ENCODE data around the gene OR4D9. TPM values are rescaled to one million over a fixed set of nuclear protein-coding genes. Genes with fewer than 3 reads are reported as not detected.
A peak's percentile ranks its signal among the peaks of the same experiment; 100 is the strongest.

OR4D9 gene
- total RNA-seq, 1 donor from 2014 or later = not detected

DNA sequence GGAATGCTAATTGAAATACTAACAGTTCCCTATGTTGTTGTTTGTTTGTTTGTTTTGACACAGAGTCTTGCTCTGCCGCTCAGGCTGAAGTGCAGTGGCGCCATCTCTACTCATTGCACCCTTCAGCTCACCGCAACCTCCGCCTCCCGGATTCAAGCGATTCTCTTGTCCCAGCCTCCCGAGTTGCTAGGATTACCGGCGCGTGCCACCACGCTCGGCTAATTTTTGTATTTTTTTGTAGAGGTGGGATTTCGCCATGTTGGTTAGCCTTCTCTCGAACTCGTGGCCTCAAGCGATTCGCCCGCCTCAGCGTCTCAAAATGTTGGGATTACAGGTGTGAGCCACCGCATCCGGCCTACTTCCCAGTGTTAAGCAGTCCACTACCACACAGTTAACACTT is 42.0 kb downstream of the OR4D9 start:
- intact Hi-C loops (cut with micrococcal nuclease) = loop anchor here (5.0 to 10.0 kb wide), 3 partner anchors 449 to 1911 kb away; partner anchors contain the start of genes FAM111B, MED19 and TMX2
- Mint-ChIP-seq H3K4me3 (no peak overlapping the region), H3K36me3 (ENCODE audit: low read depth) (no peaks in the 10 kb centered on the region), H3K27me3 (ENCODE audit: insufficient read depth) (peaks cover 21% of the 10 kb centered on the region), H3K9me3 (no peaks in the 10 kb centered on the region), H3K4me1 (ENCODE audit: low read depth) (peaks cover 58% of the 10 kb centered on the region), H3K27ac (no peak overlapping the region)
- DNase-seq (ENCODE audit: low spot score) = no peak

GRCh38 chr11:59555601-59556114 is 44.3 kb downstream of the OR4D9 start:
- Mint-ChIP-seq H3K27ac (peak overlapping the region; percentile 84), H3K9me3 (no peaks in the 10 kb centered on the region), H3K36me3 (ENCODE audit: low read depth) (no peaks in the 10 kb centered on the region), H3K4me3 (peak overlapping the region; percentile 83), H3K4me1 (ENCODE audit: low read depth) (peaks cover 54% of the 10 kb centered on the region), H3K27me3 (ENCODE audit: insufficient read depth) (peaks cover 25% of the 10 kb centered on the region)
- no peak for DNase-seq (ENCODE audit: low spot score)
- intact Hi-C loops (cut with micrococcal nuclease) = loop anchor here (2.0 to 10.0 kb wide), 3 partner anchors 199 to 1841 kb away; partner anchors contain the start of genes FAM111B, MED19, STX3 and TMX2

DNA sequence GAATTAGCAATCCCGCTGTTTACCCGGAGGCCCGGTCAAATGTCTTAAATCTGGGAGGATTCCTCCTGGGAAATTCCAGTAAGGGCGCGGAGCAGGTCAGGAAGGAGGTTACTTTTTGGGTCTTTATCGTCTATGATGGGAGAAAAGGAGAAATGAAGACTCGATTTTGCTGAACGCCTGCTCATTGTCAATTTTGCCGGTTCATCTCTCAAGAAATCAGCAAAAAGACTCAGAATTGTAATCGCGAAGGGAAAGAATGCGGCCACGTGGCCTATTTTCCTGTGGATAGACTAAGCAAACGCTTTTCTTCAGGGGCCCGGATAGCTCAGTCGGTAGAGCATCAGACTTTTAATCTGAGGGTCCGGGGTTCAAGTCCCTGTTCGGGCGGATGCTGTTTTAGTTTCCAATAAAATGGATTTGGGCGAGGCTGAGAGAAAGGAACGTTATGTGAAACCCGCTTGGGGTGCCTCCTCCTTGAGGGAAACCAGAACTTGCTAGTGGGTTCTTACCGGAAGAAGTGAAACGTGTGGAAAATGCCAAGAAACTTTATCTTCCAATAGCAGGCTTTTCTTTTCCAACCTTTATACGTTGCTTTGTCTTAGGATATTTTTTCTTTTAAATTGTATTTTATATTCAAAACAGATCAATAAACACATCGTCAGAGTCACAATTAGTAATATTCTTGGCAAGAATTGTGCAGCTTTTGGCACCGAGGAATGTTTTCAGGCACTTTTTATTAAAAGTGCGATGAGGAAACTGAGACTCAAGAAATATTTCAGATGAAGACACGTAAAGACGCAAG is 45.0 kb downstream of the OR4D9 start:
- Mint-ChIP-seq H3K4me1 (ENCODE audit: low read depth) (peaks cover 54% of the 10 kb centered on the region), H3K27me3 (ENCODE audit: insufficient read depth) (peaks cover 20% of the 10 kb centered on the region), H3K4me3 (peak overlapping the region; percentile 83), H3K36me3 (ENCODE audit: low read depth) (peaks cover 2% of the 10 kb centered on the region), H3K27ac (peak overlapping the region; percentile 84), H3K9me3 (no peaks in the 10 kb centered on the region)
- DNase-seq (ENCODE audit: low spot score) = peak; percentile 42
- intact Hi-C loops (cut with micrococcal nuclease) = loop anchor here (2.0 to 10.0 kb wide), 3 partner anchors 198 to 1842 kb away; partner anchors contain the start of genes FAM111B, MED19, STX3 and TMX2

DNA sequence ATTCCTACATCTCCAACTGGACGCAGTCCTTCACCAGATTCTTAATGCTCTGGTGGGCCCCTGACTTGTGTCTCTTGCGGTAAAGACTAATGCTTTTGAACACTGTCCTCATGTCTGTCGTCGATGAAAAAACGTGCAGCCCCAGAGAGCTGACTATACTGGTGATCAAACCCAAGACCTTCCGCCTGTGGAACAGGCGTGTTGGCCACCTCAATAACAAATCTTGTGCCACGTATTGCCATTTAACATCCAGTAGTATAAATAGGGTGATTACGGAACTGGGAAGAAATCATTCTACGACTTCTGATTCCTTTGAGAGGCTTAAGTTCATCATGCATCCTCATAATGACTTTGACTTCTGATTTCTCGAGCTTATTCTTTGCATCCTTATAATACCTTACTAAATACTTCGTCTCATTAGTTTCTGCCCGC is 45.6 kb downstream of the OR4D9 start:
- Mint-ChIP-seq H3K27me3 (ENCODE audit: insufficient read depth) (peaks cover 16% of the 10 kb centered on the region), H3K9me3 (no peaks in the 10 kb centered on the region), H3K36me3 (ENCODE audit: low read depth) (peaks cover 2% of the 10 kb centered on the region), H3K27ac (peak overlapping the region; percentile 49), H3K4me3 (peak overlapping the region; percentile 56), H3K4me1 (ENCODE audit: low read depth) (peaks cover 54% of the 10 kb centered on the region)
- intact Hi-C loops (cut with micrococcal nuclease) = loop anchor here (1.0 to 10.0 kb wide), 4 partner anchors 9 to 1842 kb away; partner anchors contain the start of genes FAM111B, MED19, STX3 and TMX2
- DNase-seq (ENCODE audit: low spot score) = no peak

DNA sequence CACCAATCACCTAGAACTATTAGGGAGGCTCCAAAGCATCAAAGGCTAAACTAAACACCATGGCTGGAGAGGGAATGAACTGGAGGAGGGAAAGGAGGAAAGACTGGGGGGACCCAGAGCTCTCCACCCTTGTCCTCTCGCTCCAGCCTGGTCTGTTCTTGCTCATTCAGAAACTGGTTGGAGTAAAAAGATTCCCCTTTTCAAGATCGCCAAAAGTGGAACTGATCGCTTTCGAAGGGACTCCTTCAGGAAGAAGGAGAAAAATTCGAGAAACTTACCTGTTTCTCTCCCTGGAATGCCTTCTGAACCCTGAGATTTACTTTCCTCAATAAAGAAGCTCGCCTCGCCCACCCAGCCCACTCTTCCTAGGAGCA is 46.9 kb downstream of the OR4D9 start:
- no peak overlapping the region for H3K27ac Mint-ChIP-seq
- peaks cover 54% of the 10 kb centered on the region for H3K4me1 Mint-ChIP-seq (ENCODE audit: low read depth)
- peak overlapping the region; percentile 56 for H3K4me3 Mint-ChIP-seq
- H3K27me3 Mint-ChIP-seq (ENCODE audit: insufficient read depth) = peaks cover 12% of the 10 kb centered on the region
- DNase-seq (ENCODE audit: low spot score) = no peak
- no peaks in the 10 kb centered on the region for H3K9me3 Mint-ChIP-seq
- peaks cover 2% of the 10 kb centered on the region for H3K36me3 Mint-ChIP-seq (ENCODE audit: low read depth)
- intact Hi-C loops (cut with micrococcal nuclease) = loop anchor here (10.0 kb wide), 2 partner anchors 453 to 1843 kb away; partner anchors contain the start of genes FAM111B, MED19 and TMX2

GRCh38 chr11:59559886-59560285 is 48.5 kb downstream of the OR4D9 start:
- DNase-seq (ENCODE audit: low spot score) = no peak
- H3K36me3 Mint-ChIP-seq (ENCODE audit: low read depth) = peaks cover 2% of the 10 kb centered on the region
- H3K4me1 Mint-ChIP-seq (ENCODE audit: low read depth) = peaks cover 54% of the 10 kb centered on the region
- intact Hi-C loops (cut with micrococcal nuclease) = loop anchor here (1.0 to 10.0 kb wide), 6 partner anchors 9 to 1845 kb away; partner anchors contain the start of genes FAM111B, MED19, PATL1 and TMX2
- peaks cover 10% of the 10 kb centered on the region for H3K27me3 Mint-ChIP-seq (ENCODE audit: insufficient read depth)
- no peaks in the 10 kb centered on the region for H3K9me3 Mint-ChIP-seq
- H3K27ac Mint-ChIP-seq = peak overlapping the region; percentile 98
- peak overlapping the region; percentile 92 for H3K4me3 Mint-ChIP-seq

DNA sequence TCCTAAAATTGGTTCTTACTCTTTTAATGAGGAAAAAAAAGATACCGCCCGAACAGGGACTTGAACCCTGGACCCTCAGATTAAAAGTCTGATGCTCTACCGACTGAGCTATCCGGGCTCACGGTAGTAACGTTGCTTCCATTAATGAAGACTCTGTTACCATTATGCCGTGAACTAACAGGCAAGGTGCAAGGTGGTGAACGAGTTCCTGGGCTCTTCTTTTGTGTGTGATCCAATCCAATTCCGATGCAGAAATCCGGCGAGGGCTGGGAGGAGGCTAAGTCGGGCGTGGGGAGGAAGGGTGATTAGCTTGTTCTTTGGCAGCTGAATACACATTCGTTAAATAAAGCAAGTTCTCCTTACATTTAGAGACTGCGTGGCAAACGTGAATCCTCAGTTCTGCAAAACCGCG is 49.0 kb downstream of the OR4D9 start:
- no peaks in the 10 kb centered on the region for H3K9me3 Mint-ChIP-seq
- peaks cover 10% of the 10 kb centered on the region for H3K27me3 Mint-ChIP-seq (ENCODE audit: insufficient read depth)
- peaks cover 54% of the 10 kb centered on the region for H3K4me1 Mint-ChIP-seq (ENCODE audit: low read depth)
- peaks cover 2% of the 10 kb centered on the region for H3K36me3 Mint-ChIP-seq (ENCODE audit: low read depth)
- H3K27ac Mint-ChIP-seq = peak overlapping the region; percentile 98
- intact Hi-C loops (cut with micrococcal nuclease) = loop anchor here (1.0 kb wide), 4 partner anchors 9 to 109 kb away; partner anchors contain the start of gene PATL1
- peak; percentile 66 for DNase-seq (ENCODE audit: low spot score)
- peak overlapping the region; percentile 92 for H3K4me3 Mint-ChIP-seq

GRCh38 chr11:59560702-59561473 is 49.5 kb downstream of the OR4D9 start:
- Mint-ChIP-seq H3K4me1 (ENCODE audit: low read depth) (peaks cover 48% of the 10 kb centered on the region), H3K27ac (peak overlapping the region; percentile 98), H3K27me3 (ENCODE audit: insufficient read depth) (peaks cover 10% of the 10 kb centered on the region), H3K9me3 (no peaks in the 10 kb centered on the region), H3K36me3 (ENCODE audit: low read depth) (peaks cover 2% of the 10 kb centered on the region), H3K4me3 (peak overlapping the region; percentile 92)
- peak; percentile 54 for DNase-seq (ENCODE audit: low spot score)
- intact Hi-C loops (cut with micrococcal nuclease) = loop anchor here (1.0 kb wide), 4 partner anchors 10 to 108 kb away; partner anchors contain the start of gene PATL1

GRCh38 chr11:59562292-59562691 is 51.0 kb downstream of the OR4D9 start:
- Mint-ChIP-seq H3K4me3 (no peak overlapping the region), H3K27ac (no peak overlapping the region), H3K27me3 (ENCODE audit: insufficient read depth) (peaks cover 5% of the 10 kb centered on the region), H3K9me3 (no peaks in the 10 kb centered on the region), H3K4me1 (ENCODE audit: low read depth) (peaks cover 34% of the 10 kb centered on the region), H3K36me3 (ENCODE audit: low read depth) (peaks cover 2% of the 10 kb centered on the region)
- DNase-seq (ENCODE audit: low spot score) = no peak
- intact Hi-C loops (cut with micrococcal nuclease) = no loop called here

Other genes starting within 250 kb of the OR4D9 start
- not detected in 2 replicates for gene OR5AN1, start 152.6 kb upstream of the OR4D9 start, total RNA-seq
- gene OR5A2, start 85.1 kb upstream of the OR4D9 start, total RNA-seq = not detected in 2 replicates
- not detected in 2 replicates for gene OR5A1, start 75.1 kb upstream of the OR4D9 start, total RNA-seq
- not detected in 2 replicates for gene OR4D6, start 54.6 kb upstream of the OR4D9 start, total RNA-seq
- gene OR4D10, start 38.2 kb upstream of the OR4D9 start, total RNA-seq = not detected in 2 replicates
- gene OR4D11, start 8.0 kb upstream of the OR4D9 start, total RNA-seq = not detected in 2 replicates
- gene OSBP, start 104.2 kb downstream of the OR4D9 start, total RNA-seq = 40.5 and 41.7 TPM in 2 replicates
- 68.7 and 74.0 TPM in 2 replicates for gene PATL1, start 157.5 kb downstream of the OR4D9 start, total RNA-seq
- not detected in 2 replicates for gene OR10V1, start 202.3 kb downstream of the OR4D9 start, total RNA-seq
- 26.2 and 28.4 TPM in 2 replicates for gene STX3, start 243.8 kb downstream of the OR4D9 start, total RNA-seq